Activated naive CD8-positive, alpha-beta T cell treated with anti-CD3 and anti-CD28 coated beads, Interleukin-2, amount 50 U/mL, for 16 hours (primary cell): ENCODE measurements around the gene SORCS2.

Source experiments
- DNase-seq: peaks from one replicate; pipeline ENCODE4 v3.0.0-alpha.2; 2020; ENCODE audit warnings: low read depth, low spot score

SORCS2 gene

GRCh38 chr4:7663075-7663541, 470.8 kb downstream of the SORCS2 start:
- DNase-seq: no peak

DNA sequence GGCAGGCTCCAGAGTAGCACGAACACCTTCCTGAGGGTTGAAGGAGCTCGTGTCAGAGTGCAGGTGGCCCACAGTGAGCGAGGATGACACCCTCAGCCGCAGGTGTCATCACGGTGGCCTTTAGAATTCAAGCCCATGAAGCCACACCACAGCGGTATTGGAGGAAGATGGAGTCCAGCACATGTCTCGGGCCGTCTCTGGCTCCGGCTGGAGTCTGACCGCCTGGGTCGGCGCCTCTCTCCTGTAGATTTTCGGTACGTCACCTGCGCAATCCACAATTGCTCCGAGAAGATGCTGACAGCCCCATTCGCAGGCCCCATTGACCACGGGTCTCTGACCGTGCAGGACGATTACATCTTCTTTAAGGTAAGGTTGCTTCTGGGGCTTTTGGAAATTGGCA, 471.8 kb downstream of the SORCS2 start:
- no peak for DNase-seq

GRCh38 chr4:7665321-7665720, 473.0 kb downstream of the SORCS2 start:
- DNase-seq: no peak

DNA sequence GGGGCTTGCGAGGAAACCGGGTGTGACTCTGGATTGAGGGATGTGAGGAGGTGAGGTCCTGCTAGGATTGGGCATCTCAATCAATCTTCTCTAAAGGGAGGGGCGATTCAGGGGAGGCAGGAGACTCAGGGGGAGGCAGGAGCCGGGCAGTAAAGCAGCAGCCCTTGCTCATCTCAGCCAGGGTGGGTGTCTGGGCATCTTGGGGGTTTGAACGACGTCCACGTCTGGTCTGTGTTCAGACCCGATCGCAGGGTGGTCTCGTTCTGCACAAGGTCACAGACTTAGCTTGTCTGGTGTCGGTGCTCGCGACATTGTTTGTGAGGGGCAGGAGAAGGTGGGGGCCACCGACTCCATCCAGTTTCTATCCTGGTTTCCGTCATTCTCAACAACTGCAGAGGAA, 473.7 kb downstream of the SORCS2 start:
- DNase-seq: no peak

DNA sequence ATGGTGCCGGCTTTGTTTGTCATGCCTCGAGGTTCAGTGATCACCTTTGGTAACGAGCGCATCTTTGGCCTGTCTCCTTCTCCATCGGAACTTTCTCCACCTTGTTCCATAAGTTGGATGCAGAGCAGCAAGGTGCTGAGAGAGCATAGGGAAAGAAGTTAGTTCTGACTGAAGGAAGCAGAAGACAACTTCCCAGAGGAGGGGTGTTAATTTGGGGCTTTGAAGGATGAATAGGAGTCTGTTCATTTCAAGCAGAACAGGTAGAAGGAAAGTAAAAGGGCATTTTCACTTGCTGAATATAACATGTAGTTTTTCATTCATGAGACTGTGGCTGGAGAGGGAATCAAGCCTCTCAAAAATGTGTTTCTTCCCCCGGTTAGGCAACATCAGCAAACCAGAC, 474.4 kb downstream of the SORCS2 start:
- no peak for DNase-seq

- DNase-seq: no peak
These were observed 475.9 kb downstream of the SORCS2 start for GRCh38 chr4:7668271-7668670.

DNA sequence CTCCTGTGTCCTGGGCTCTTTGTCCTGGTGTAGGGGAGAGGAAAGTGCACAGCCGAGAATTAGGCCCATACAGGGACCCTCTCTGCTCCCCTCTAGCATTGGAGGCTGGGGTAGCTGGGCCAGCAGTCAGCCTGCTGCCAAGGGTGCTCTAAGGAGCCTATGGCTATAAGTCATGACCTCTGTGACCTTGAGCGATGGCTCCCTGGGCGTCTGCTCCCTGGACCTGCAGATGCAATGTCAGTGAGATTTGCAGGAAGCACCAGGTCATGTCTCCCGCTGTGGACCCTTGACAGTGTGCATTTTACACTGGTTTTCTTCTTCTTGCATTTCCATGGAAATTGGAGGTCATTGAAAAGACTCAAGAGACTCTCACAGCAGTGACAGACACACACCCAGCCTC, 476.5 kb downstream of the SORCS2 start:
- DNase-seq: no peak

GRCh38 chr4:7672601-7673000, 480.3 kb downstream of the SORCS2 start:
- DNase-seq: no peak

GRCh38 chr4:7673121-7673520, 480.8 kb downstream of the SORCS2 start:
- DNase-seq: no peak

DNA sequence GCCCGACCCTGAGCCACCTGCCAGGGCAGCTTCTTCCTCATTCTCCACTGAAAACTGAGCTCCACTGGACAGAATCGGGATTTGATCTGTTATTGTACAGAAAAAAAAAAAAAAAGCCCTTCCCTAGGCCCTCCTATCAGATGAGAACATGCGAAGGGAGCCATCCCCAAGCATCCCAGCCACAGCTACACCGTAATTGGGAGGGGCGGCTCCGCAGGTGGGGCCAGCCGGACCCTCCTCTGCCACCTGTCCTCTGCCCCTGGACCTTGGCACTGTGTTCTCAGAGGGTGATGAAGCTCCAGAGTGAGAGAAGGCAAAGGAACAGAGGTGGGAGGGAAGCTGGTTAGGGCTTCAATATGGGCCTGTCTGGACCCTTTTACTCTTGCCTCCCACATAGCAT, 482.4 kb downstream of the SORCS2 start:
- no peak for DNase-seq

DNA sequence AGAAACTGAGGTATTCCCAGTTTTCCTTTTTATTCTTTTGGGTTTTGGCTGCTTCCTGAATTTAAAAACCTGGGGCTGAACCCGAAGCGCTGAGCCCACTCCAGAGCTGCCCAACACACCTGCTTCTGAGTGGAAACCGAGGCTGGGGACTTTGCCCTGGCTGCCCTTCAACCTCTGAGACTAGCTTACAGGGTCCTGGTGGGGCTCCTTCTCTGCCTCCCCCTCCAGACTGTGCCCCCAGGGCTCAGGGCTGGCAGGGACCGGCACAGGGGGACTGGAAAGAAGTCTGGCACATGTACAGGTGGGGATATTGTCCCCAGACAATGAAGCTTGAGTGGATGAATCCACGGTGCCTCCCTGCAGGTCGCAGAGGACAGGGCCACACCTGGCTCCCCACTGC, 482.8 kb downstream of the SORCS2 start:
- no peak for DNase-seq

- DNase-seq: no peak
These were observed 483.4 kb downstream of the SORCS2 start for GRCh38 chr4:7675612-7676320.

- no peak for DNase-seq
These were observed 484.1 kb downstream of the SORCS2 start for GRCh38 chr4:7676398-7676922.

GRCh38 chr4:7677086-7677485, 484.7 kb downstream of the SORCS2 start:
- no peak for DNase-seq

DNA sequence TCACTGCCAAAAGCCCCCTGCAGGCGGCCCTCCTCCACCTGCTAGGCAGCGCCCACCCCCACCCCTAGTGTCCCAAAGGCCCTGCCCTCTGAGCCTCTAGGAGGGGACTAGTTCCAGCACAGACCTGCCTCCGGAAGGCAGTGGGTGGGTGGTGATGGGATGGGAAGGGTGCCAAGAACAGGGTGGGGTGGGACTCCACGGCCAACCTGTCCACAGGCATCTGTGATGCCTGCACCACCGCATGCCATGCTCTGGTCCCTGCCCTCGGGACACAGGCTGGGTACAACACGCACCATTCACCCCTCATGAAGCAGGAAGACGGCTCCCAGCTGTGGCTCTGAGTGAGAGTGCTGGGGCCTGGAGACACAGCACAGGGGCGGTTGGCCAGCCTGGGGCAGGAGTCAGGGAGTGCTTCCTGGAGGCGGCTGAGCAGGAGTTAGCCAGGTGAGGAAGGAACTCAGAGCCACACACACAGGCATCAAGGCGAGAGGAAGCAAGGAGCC, 485.5 kb downstream of the SORCS2 start:
- DNase-seq: no peak

DNA sequence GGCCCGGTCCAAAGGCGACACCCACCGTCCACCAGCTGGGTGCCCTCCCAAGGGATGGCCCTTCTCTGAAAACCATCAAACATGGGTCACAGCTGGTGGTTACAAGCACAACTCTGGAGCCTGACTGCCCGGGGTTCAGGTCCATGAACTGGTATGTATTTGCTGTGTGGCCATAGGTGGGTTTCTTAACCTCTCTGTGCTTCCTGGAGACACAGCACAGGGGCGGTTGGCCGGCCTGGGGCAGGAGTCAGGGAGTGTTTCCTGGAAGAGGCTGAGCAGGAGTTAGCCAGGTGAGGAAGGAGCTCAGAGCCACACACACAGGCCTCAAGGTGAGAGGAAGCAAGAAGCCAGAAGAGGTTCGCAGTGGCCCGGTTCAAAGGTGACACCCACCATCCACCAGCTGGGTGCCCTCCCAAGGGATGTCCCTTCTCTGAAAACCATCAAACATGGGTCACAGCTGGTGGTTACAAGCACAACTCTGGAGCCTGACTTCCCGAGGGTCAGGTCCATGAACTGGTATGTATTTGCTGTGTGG, 486.0 kb downstream of the SORCS2 start:
- DNase-seq: no peak

DNA sequence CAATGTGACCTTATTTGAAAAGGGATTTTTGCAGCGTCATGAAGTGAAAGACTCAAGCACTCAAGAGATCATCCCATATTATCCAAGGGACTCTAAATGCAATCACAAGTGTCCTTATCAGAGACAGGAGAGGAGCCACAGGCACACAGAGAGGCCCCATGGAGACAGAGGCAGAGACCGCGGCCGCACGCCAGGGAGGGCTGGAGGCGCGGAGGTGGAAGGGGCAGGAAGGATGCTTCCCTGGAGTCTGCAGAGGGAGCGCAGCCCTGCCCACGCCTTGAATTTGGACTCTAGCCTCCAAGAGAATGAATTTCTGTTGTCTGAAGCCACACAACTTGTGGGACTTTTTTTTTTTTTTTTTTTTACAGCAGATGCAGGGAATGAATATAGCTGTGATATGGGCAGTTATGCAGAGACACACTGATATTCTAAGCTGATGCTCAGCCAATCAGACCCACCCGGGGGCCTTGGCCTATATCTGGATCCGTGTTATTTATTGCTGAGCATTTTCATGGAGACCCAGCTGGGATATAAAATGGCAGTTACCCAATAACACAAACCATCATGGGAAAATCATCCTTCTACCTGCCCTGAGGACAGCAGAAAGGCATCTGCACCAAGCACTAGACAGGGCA, 487.2 kb downstream of the SORCS2 start:
- no peak for DNase-seq

DNA sequence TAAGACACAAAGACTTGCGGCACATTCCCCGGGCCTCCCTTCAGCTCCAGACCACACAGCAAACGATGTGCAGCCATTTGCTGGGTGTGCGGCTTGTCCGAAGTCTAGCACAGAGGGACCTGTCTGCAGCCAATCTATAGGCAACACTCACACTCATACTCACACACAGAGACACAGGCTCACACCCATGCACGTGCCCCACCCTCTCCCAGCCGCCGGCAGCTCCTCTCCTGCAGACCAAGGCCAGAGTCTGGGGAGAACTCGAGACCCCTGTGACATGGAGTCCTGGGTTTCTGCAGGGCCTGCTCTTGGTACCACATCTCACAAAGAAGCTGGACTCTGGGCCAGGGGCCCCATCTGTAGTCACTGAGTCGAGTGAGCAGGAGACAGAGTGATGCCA, 487.8 kb downstream of the SORCS2 start:
- DNase-seq: no peak

DNA sequence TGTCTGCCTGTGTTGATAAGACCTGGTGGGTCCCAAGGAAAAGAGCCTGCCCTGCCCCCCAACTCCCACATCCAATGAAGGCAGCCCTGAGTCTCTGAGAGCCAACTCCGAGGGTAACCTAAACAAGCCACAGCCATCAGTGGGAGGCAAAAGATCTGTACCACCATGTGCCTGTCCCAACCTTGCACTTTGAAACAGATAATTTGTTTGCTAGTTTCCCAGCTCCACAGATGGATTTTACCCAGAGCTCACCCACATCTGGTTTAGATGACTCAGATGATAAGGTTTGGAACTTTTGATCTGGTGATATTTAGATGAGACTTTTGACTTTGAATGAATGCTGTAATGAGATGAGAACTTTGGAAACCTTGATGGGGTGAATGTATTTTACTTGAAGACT, 488.4 kb downstream of the SORCS2 start:
- DNase-seq: no peak

DNA sequence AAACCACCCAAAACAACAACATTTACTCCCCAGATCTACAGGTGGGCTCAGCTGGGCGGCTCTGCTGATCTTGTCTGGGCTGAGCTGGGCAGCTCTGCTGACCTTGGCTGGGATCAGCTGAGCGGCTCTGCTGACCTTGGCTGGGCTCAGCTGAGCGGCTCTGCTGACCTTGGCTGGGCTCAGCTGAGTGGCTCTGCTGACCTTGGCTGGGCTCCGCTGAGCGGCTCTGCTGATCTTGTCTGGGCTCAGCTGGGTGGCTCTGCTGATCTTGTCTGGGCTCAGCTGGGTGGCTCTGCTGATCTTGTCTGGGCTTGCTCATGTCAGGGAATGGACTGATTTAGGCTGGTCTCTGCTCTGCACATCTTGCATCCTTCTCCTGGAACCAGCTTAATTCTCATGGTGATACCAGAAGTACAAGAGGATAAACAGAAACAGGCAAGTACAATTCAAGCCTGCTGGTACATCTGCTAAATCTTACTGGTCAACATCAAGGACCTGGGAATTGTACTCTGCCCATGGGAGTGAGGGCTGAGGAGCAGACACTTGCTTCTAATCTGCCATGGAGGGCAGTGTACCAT, 490.9 kb downstream of the SORCS2 start:
- DNase-seq: no peak

DNA sequence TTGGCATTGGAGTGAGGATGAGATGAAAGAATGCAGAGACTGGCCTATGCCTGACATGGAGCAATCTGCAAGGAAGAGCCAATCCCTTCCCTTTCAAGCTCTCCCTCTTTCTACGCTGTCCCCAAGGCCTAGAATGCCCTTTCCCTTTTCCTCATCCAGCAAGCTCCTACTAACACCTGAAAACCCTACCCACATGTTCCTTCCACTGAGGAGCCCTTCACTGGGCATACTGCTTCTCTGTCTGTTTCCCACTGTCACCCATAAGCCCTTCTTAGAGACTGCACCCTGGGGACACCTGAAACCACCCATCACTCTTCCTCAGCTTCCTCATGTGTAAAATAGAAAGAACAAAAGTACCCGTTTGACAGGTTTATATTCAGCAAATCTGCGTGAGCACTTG, 492.0 kb downstream of the SORCS2 start:
- no peak for DNase-seq

GRCh38 chr4:7686070-7686870, 493.9 kb downstream of the SORCS2 start:
- DNase-seq: no peak
